DMS53 treated with DMSO at 0.1 percent for 48 hours (cell line): Measurements from ENCODE around the gene SLC26A11.
"Not testable (repeated sequence)": the region's sequence is repeated elsewhere in the genome, so short reads cannot be mapped to it uniquely, and the experiment has no call there.

ENCODE experiments used
- DNase-seq: peaks from one replicate; lab custom pipeline; 2025; ENCODE audit not compliant: unreplicated experiment; lab: John Stamatoyannopoulos, UW

Gene SLC26A11

DNA sequence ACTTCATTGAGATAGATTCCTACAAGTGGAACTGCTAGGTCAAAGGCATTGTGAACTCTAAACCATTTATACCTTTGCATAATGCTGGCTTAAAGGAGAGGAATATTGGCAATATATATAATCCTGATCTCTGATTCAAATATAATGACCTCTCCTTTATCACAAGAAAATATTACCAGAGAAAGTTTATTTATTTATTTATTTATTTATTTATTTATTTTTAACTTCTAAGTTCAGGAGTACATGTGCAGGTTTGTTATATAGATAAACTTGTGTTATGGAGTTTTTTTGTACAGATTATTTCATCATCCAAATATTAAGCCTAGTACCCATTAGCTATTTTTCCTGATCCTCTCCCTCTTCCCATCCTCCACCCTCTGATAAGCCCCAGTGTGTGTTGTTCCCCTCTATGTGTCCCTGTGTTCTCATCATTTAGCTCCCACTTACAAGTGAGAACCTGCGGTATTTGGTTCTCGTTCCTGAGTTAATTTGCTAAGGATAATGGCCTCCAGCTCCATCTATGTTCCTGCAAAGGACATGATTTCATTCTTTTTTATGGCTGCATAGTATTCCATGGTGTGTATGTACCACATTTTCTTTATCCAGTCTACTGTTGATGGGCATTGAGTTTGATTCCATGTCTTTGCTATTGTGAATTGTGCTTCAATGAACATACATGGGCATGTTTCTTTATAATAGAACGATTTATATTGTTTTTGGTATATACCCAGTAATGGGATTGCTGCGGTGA lies 79.3 kb downstream of the SLC26A11 start:
- not testable (repeated sequence) for DNase-seq

DNA sequence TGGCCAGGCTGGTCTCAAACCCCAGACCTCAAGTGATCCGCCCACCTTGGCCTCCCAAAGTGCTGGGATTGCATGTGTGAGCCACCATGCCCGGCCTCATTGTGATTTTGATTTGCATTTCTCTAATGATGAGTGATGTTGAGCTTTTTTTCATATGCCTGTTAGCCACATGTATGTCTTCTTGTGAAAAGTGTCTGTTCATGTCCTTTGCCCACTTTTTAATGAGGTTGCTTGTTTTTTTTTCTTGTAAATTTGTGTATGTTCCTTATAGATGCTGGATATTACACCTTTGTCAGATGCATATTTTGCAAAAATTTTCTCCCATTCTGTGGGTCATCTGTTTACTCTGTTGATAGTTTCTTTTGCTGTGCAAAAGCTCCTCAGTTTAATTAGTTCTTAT lies 80.5 kb downstream of the SLC26A11 start:
- DNase-seq, result not testable (repeated sequence)
